GM13977 (cell line): ENCODE results near the gene ABLIM2.

ENCODE experiments used
- DNase-seq: peaks from one replicate; pipeline ENCODE4 v3.0.0; 2012; ENCODE audit warnings: low spot score
- in situ Hi-C: fragments of 300-500 bp; cut with MboI; formaldehyde crosslinking; loops from one replicate; pipeline ENCODE4 v1.12.0; 2022; ENCODE audit warnings: low sequenced_read_pairs, low pct_unique_long_range_greater_than_20kb, mixed read lengths, inconsistent platforms; ENCODE audit not compliant: unreplicated experiment
- TF ChIP-seq, protein P1 (sequence below): IDR thresholded peaks from 2 replicates; pipeline ENCODE4 v1.5.1; 2012; ENCODE audit warnings: mild to moderate bottlenecking, control low read depth; ENCODE audit not compliant: insufficient read depth; ENCODE audit errors: extremely low read depth, missing control alignments

Gene ABLIM2

DNA sequence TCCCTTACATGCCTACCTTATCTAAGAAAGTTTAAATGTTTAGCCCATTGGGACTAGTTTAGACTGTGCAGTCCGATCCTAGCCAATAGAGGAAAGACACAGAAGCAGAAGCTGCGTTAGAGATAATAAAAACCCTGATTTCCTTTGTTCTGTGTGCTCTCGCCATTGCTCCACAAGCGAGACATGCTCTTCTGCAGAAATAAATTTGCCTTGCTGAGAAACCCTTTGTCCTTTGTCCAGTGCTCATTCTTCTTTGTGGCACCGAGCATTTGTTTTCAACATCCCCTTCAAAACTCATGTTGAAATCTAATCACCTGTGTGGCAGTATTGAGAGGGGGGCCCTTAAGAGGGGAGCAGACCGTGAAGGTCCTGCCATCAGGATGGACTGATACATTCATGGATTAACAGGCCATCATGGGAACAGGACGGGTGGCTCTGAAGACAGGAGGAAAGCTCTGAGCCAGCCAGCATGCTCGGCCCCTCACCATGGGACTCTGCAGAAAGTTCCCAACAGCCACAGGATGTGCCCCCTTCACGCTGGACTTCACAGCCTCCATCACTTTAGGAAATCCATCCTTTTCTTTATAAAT is 94.5 kb downstream of the ABLIM2 start:
- TF ChIP-seq, protein P1, sequence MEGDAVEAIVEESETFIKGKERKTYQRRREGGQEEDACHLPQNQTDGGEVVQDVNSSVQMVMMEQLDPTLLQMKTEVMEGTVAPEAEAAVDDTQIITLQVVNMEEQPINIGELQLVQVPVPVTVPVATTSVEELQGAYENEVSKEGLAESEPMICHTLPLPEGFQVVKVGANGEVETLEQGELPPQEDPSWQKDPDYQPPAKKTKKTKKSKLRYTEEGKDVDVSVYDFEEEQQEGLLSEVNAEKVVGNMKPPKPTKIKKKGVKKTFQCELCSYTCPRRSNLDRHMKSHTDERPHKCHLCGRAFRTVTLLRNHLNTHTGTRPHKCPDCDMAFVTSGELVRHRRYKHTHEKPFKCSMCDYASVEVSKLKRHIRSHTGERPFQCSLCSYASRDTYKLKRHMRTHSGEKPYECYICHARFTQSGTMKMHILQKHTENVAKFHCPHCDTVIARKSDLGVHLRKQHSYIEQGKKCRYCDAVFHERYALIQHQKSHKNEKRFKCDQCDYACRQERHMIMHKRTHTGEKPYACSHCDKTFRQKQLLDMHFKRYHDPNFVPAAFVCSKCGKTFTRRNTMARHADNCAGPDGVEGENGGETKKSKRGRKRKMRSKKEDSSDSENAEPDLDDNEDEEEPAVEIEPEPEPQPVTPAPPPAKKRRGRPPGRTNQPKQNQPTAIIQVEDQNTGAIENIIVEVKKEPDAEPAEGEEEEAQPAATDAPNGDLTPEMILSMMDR: no peak
- no peak for DNase-seq
- in situ Hi-C loops: no loop called here

DNA sequence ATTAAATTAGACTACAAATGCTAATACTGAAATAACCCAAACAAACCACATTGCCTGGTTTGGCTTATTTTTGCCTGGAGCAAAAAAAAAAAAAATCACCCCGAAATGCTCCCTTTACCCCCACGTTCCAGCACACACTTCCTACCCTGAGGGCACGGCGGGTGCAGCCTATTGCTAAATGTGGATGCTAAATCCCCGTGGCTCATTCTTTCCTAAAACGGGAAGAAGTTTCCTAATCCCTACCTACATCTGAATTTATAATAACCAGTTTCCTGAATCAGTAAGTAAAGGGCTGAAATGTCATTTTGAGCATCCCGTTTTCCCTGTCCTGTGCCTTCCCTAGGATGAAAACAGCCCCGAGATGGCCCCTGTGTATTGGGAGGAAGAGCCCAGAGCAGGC is 97.0 kb downstream of the ABLIM2 start:
- TF ChIP-seq, protein P1: no peak
- in situ Hi-C loops: no loop called here
- no peak for DNase-seq

DNA sequence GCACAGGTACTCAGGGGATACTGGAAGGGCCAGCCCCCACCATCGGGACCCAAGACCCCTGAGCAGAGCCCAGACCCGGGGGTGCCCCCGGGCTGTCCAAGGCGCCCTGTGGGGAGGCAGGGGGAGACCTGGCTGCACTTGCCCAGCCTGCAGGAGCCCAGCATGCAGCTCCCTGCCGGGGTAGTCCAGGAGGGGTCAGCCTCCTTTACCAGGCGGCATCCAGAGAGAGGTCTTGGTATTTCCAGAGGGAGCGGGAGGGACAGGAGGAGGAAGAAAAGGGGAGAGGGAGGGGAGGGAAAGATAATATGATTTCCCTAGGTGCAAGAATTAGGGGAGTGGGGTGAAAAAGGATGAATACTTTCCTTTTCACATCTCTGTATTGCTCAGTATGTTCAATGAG is 97.5 kb downstream of the ABLIM2 start:
- TF ChIP-seq, protein P1: no peak
- in situ Hi-C loops: no loop called here
- DNase-seq: no peak

DNA sequence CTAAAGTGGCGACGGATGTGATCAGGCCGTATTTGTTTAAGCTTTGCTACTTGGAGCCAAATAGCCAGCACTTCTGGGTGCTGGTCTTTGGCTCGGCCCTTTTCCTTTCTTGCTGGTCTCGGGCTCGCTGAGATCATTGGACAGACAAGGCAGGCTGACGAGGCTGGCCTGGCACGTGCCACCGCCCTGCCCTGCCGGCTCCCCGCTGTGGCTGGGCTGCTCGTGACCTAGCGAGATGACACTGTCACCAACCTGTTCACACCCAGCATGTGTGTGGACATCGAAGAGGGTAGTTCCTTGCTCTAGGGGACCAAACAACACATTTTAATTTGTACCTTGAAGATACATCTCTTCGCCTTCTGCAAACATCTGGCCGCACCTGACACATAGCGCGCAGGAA is 98.0 kb downstream of the ABLIM2 start:
- no peak for DNase-seq
- in situ Hi-C loops: no loop called here

DNA sequence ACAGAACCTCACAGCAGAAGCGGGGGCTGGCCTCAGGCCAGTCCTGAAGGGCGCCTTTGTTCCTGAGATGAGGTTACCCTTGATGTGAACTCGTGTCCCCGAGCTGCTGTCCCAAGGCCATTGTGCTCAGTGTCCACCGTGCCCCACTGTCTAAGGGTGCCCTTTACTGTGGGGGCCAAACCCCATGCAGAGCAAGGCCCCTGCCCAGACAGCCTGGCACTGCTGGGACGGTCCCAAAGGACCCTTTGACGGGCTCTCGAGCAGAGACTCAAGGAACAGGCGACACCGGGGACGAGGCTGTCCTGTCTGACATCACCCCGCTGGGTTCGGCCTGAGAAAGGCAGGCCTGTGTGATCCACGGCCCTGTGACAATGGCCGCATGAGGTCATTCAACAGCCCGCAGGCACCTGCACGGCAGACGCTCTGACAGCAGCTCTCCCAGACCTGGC is 100.6 kb downstream of the ABLIM2 start:
- TF ChIP-seq, protein P1: no peak
- in situ Hi-C loops: no loop called here
- DNase-seq: no peak

More for the DNA sequence above, 98.0 kb downstream of the ABLIM2 start:
- TF ChIP-seq, protein P1: no peak

DNA sequence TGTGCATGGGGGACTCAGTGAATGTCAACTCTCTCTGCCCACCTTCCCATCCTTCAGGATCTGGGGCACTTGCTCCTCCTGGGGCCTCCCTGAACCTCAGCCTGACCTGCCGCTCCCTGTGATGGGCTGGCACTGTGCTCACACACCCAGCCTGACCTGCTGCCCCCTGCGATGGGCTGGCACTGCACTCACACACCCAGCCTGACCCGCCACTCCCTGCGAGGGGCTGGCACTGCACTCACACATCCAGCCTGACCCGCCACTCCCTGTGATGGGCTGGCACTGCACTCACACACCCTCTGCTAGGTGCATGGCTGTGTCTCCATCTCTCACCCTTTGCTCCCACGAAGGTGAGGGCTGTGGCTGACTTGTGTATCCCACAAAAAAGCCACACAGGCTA is 103.4 kb downstream of the ABLIM2 start:
- in situ Hi-C loops: no loop called here
- TF ChIP-seq, protein P1: no peak
- no peak for DNase-seq
